Globus pallidus (tissue), 1 donor: ENCODE measurements around the gene TJP1.

ENCODE experiments used
- DNase-seq: peaks from one replicate; pipeline ENCODE4 v3.0.0-alpha.2; 2015; ENCODE audit warnings: low spot score

Gene TJP1

DNA sequence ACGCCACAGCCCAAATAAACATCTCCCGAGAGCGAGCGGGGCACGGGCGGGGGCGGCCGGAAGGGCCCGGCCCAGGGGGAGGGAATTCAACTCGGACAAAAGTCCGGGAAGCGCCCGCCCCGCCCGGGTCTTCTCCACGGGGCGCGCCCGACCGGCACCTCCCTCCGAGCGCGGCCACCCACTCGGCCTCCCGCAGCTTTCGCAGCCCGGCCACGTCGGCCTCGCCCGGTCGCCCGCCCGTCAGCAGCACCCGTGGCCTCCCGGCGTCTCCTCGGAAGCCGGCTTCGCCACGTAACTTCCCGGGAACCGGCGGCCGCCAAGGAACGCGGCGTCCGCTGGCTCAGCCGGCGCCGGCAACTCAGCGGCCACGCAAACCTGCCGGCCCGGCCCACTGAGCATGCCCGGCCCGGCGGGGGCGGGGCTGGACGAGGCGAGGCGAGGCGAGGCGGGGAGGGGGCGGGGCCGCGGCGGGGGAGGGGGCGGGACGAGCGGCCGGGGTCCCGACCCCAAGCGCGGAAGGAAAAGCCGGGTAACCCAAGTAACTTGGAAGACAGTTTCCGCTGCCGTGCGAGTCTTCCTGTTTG lies at the start of gene TJP1:
Gene TJP1, minus strand, starts transcription at position 369 of the 584 bp plus-strand sequence. CDS start 440 bp downstream, outside the sequence.
- peak; percentile 66 for DNase-seq

GRCh38 chr15:29871401-29871800 lies 49.1 kb upstream of the TJP1 start:
- no peak for DNase-seq

- peak; percentile 62 for DNase-seq
These were observed 48.4 kb upstream of the TJP1 start for GRCh38 chr15:29870495-29871151.

DNA sequence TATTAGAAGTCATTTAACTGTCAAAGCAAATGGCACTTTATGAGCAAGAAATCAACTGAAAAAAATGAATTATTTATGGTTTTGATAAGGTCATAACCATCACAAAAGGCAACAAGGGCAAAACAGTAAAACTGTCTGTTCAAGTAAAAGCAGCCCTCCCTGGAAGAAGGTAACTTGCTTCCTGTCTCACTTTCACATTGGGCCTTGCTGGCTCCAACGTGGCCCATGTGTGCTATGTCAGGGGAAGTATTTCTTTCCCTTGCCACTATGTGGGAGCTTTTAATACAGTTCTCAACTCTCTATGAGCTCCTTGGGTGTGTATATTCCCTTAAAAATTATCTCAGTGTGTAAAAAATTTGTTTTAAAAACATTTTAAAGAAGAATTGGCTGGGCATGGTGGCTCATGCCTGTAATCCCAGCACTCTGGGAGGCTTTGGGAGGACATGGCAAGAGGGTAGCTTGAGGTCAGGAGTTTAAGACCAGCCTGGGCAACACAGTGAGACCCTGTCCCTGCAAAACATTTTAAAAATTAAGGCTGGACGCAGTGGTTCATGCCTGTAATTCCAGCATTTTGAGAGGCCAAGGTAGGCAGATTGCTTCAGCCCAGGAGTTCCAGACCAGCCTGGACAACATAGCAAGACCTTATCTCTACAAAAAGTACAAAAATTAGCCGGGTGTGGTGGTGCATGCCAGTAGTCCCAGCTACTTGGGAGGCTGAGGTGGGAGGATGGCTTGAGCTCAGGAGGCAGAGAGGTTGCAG lies 45.2 kb upstream of the TJP1 start:
- no peak for DNase-seq

DNA sequence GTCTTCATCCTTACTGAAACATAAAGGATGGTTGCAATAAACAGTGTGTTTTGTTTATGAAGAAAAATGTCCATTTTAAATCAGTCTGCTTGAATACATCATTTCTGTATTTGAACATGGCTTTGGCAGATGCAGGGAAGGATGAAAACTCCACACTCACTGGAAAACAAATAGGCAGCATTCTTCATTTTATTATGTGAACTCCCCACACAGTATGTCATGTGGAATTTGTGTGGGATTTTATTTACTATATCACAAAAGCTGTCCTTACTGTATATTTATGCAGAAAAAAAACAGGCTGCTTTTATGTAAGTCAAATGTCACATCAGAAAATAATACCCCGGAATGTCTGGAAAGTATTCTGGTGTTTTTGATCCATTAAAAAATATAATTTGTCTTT lies 44.1 kb upstream of the TJP1 start:
- no peak for DNase-seq

DNA sequence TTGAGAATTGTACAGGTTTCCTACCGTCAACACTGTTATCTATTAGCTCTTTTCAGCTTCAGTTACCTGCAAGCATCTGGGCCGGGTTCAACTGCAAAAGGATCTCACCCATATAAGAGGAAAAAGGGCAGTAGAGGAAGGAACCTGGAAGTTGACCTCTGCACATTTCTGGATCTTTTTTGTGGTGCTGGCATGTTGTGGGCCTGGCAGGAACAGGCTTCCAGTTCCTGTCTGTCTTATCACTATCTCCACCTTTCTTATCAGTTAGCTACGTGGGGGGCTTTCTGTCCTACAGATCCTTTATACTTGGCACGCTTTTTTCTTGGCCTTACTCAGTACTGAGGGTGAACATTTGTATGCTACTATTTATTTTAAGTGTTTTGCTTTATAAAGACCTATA lies 42.2 kb upstream of the TJP1 start:
- DNase-seq: no peak

GRCh38 chr15:29863438-29863837 lies 41.2 kb upstream of the TJP1 start:
- no peak for DNase-seq

- DNase-seq: no peak
These were observed 40.0 kb upstream of the TJP1 start for GRCh38 chr15:29862271-29862670.

- no peak for DNase-seq
These were observed 38.6 kb upstream of the TJP1 start for GRCh38 chr15:29860872-29861271.

GRCh38 chr15:29859973-29860715 lies 37.9 kb upstream of the TJP1 start:
- DNase-seq: no peak

DNA sequence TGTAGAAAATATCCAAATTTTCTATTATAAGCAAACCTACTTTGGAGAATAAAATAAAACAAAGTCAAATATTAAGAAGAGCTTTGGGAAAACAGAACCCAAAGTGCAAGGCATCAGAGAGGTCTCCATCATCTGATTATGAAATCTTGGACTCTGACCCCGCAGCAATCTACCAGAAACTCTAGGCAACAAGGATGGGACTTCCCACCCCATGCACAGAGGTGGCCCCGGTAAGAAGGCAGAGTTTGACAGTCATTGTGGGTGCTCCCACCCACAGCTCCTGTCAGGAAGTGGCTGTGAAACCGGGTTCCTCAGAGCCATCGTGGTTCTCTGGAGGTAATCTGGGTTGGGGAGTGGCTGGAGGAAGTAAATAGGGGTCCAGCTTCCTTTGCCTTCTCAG lies 37.0 kb upstream of the TJP1 start:
- DNase-seq: no peak

DNA sequence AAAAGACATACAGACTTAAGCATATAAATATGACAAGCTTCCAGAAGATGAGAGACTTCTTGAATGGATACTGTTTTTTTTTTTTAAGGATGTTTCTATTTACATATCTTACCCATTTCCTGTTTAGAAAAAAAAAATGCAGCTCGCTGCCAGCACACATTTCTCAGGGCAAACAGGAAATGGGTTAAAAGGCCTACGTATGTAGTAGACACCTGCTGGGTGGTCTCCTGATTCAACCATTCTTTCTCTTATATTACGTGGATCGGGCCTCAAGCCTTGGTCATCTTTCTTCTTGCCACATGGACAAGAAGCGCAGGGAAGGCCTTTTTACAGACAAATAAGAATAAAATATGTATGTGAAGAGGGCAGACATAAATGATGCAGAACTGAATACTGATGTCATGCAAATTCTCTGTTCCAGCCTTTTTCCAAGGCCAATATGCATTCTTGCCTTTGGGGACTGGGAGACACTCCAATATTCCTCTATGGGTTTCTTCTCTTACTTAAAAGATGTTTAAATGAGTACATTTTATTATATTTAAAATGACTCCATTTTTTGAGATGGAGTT lies 35.0 kb upstream of the TJP1 start:
- no peak for DNase-seq

GRCh38 chr15:29854413-29854812 lies 32.1 kb upstream of the TJP1 start:
- no peak for DNase-seq

- DNase-seq: no peak
These were observed 31.1 kb upstream of the TJP1 start for GRCh38 chr15:29853211-29853987.

DNA sequence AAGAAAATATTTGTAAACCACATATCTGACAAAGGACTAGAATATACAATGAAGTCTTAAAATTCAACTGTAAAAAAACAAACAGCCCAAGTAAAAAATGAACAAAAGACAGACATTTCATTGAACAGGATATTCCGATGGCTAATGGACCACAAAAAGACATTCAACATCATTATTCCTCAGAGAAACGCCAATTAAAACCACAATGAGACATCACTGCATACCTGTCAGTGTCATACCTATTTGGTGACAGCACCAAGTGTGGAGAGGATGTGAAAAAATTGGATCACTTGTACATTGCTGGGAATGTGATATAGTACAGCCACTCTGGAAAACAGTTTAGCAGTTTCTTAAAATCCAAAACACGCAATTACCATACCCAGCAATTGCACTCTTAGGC lies 29.9 kb upstream of the TJP1 start:
- DNase-seq: no peak

GRCh38 chr15:29849716-29850115 lies 27.4 kb upstream of the TJP1 start:
- DNase-seq: no peak

GRCh38 chr15:29849218-29849617 lies 26.9 kb upstream of the TJP1 start:
- no peak for DNase-seq

DNA sequence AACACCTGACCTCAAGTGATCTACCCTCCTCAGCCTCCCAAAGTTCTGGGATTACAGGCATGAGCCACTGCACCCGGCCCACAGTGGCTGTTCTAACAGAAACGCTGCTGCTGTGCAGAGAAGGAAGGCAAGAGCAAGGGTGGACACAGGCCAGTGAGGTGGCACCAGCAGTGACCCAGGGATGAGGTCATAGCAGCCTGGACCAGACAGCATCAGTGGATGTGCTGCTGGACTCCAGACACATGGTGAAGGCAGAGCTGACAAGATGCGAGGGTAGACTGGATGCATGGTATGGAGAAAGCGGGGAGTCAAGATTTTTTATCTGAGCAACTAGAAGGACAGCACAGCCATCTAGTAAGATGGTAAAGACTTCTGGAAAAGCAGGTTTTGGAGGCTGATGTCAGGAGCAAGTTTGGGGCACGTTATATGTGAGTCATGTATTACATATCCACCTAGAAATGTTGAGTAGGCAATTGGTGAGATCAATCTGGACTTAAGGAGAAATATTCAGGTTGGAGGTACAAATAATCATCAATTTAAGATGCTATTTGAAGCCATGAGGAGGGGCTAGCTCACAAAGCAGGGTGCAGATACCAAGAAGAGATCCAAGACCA lies 22.1 kb upstream of the TJP1 start:
- DNase-seq: no peak

DNA sequence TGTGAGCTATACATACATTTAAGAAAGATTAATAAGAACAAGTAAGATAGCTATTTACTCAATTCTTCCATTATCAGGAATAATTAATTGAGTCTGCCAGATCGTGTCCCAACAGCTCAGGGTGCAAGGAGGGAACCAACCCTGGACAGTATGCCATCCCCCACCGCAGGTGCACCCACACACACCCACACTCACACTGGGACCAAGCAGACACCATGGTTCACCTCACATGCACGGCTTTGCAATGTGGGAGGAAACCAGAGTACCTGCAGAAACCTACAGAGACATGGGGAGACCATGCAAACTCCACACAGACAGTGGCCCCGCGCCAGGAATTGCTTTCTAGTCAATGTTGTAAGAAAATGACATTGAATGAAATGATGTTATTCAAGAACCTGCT lies 20.0 kb upstream of the TJP1 start:
- no peak for DNase-seq

- no peak for DNase-seq
These were observed 18.7 kb upstream of the TJP1 start for GRCh38 chr15:29840926-29841325.

- DNase-seq: no peak
These were observed 17.8 kb upstream of the TJP1 start for GRCh38 chr15:29840054-29840453.
